HPDE6-E6E7 (cell line): ENCODE results near the gene GPX7.

Experiments
- DNase-seq: peaks from one replicate; pipeline ENCODE4 v3.0.0; 2011; ENCODE audit warnings: missing footprints; ENCODE audit errors: extremely low spot score

The GPX7 gene

GRCh38 chr1:52588027-52588426 lies 14.1 kb upstream of the GPX7 start:
- no peak for DNase-seq

DNA sequence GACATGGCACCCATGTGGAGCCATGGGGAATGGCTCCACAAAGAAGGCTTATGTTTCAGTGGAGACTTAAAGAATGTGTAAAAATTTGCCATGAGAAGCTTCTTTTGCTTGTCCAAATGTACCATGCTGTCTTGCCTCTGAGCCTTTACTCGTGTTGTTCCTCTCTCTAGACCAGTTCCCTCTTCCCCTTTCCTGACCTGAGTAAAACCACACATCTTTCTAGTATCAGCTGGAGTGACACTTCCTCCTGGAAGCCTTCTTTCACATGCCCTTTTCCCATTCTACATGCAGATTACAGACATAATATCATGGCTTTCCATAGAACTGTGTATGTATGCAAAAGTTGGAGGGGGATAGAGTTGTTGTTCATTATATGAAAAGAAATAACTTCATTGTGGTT lies 13.6 kb upstream of the GPX7 start:
- DNase-seq, result no peak

DNA sequence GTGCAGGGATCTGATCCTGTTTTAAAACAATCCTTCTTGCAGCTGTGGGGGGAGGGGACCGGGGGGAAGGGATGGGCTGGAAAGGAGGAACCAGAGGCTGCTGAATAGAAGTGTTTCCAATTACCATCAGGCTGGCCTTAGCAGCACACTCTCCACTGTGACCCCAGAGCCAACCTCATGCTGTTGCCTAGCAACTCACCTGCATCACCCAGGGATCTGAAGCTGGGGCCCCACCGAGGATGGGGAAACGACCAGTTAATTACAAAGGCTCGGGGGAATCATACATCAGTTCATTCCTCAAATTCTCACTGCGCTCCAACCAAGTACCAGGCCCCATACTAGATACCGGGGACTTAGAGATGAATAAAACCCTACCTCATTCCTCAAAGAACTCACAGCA lies 11.9 kb upstream of the GPX7 start:
- no peak for DNase-seq

GRCh38 chr1:52592637-52593323 lies 9.4 kb upstream of the GPX7 start:
- DNase-seq, result no peak

GRCh38 chr1:52593495-52593894 lies 8.7 kb upstream of the GPX7 start:
- no peak for DNase-seq

DNA sequence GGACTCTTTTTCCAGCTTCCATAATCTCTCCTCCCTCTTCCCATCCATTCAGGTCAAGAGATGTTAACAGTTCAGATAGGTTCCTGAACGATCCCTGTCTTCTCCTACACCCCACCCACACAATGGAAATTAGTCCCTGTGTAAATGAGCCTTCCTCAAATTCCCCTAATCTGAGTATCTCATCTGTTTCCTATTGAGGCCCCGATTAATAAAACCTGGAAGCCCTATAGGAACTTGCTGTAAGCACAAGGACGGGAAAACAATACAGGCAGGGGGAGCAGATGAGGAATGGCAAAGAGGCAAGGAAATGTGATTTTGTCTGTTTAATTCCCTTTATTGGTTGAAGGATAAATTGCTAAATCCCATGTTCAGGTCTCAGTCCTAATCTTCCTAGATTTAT lies 7.1 kb upstream of the GPX7 start:
- no peak for DNase-seq

GRCh38 chr1:52597912-52598311 lies 4.3 kb upstream of the GPX7 start:
- DNase-seq, result no peak

GRCh38 chr1:52598729-52599128 lies 3.4 kb upstream of the GPX7 start:
- no peak for DNase-seq

GRCh38 chr1:52599236-52599635 lies 2.9 kb upstream of the GPX7 start:
- no peak for DNase-seq

GRCh38 chr1:52600533-52601179 lies 1.5 kb upstream of the GPX7 start:
- no peak for DNase-seq

GRCh38 chr1:52601519-52601918 lies 652 bp upstream of the GPX7 start:
- DNase-seq, result no peak

GRCh38 chr1:52602856-52603600 lies 857 bp downstream of the GPX7 start:
- DNase-seq, result no peak

DNA sequence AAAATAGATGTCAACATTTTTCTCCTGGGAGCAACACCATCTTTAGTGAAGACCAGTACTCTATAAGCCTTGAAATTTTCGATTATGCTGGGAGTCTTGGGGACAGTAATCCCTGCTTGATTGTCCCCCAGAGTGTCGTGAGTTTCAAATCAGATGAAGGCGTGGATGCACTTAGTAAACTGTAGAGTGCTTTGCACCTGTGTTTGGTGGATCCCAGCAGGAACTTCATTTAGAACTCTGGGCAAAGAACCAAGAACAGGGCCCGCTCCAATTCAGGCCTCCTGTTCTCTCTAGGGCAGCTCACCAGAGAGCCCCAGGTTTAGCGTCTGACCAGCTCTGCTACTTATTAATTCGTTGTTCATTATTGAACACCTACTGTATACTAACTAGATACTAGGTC lies 1.5 kb downstream of the GPX7 start:
- no peak for DNase-seq

DNA sequence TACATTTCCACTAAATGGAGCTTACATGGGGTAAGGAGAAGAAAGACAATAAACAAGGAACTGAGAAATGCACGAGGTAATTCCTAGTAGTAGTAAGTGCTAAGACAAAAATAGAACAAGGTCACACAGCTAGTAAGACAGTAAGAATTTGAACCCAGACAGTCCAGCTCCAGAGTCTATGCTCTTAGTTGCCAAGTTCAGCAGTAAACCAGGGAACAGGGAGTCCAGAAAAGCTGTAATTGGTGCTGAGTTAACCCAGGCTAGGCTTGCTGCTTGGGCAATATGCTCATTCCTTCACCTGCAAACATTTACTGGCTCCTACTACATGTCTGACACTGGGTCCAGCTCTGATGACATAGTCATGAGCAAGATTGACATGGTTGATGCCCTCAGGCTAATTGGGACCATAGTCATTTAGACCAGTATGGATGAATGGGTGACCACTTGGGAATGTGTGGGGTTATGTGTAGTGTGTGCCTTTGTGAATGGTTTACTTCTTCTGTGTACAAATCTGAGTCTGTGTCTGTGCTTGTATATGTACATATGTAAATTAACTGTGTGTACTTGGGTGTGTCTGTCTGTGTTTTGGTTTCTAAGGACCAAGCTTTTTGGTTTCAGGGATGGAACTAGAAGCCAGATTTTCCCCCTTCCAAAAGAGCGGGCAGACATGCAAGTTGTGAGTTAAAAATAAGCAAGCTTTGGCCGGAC lies 2.0 kb downstream of the GPX7 start:
- no peak for DNase-seq

- no peak for DNase-seq
Measured at GRCh38 chr1:52613636-52614373, 11.6 kb downstream of the GPX7 start.

DNA sequence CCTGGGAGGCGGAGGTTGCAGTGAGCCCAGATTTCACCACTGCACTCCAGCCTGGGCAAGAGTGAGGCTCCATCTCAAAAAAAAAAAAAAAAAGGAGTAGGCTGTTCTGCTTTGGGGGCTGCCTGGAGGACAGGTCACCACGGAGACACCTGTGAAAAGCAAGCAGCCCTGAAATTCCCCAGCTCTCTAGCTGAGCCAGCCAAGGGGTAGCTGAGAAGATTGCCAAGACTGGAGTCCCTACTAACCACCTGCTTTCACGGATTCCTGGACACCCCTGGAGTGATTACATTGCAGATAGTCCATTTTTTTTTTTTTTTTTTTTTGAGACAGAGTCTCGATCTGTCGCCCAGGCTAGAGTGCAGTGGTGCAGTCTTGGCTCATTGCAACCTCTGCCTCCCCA lies 12.5 kb downstream of the GPX7 start:
- no peak for DNase-seq

DNA sequence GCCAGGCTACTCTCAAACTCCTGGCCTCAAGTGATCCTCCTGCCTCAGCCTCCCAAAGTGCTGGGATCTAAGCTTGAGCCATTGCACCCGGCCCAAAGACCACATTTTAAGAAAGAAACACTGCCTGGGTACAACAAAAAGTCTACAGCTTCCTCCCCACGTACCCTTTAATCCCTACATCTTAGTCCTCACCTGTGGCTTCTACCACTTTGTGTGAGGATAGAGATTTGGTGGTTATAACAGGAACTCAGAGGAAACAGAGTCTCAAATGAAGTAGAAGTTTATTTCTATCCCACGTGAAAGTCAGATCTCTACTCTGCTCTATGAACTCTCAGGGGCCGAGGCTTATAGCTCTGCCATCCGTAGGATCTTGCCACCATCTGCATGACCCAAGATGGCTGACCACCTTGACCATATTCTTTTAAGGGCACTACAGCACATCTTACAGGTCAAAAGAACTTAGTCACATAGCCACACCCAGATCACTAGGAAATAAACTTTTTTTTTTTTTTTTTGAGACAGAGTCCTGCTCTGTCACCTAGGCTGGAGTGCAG lies 13.4 kb downstream of the GPX7 start:
- DNase-seq, result no peak

GRCh38 chr1:52621950-52622349 lies 19.8 kb downstream of the GPX7 start:
- no peak for DNase-seq

- DNase-seq, result no peak
Measured at GRCh38 chr1:52623812-52624211, 21.6 kb downstream of the GPX7 start.

DNA sequence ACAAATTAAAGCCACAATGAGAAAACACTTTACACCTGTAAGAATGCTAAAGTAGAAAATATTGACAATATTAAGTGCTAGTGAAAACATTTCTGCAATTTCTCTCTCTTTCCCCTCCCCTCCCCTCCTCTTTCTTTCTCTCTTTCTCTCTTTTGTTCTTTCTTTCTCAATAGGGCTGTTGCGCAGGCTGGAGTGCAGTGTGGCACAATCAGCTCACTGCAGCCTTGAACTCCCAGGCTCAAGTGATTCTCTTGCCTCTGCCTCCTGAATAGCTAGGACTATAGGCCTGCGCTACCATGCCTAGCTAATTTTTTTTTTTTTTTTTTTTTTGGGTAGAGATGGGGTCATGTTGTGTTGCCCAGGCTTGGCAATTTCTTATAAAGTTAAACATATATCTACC lies 24.9 kb downstream of the GPX7 start:
- no peak for DNase-seq

DNA sequence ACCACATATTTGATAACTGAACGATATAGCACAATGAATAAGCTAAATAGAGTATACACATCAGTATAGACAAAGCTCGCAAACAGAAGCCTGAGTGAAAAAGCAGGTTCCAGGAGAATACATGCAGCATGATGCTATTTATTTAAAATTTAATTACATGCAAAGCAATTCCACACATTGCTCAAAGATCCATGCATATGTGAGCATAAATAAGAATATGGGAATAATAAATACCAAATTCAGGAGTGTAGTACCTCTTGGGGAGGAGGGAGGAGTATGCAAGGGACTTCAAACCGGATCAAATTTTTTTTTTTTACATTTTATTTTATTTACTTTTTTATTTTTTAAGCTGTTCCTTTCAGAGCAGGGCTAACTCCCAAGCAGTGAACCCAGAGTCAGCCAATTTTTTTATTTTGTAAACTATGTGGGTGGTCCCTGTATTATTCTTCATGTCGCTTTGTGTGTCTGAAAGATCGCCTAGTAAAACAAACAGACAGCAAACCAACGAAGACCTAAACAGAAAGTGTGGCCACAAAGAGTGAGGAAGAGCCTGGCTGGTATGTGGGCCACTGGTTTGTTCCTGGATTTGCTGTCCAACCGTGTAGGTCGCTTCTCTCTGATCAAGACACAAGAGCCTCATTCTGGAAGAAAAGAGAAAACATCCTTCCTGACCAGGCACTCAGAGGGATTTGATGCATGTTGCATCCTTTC lies 26.6 kb downstream of the GPX7 start:
- DNase-seq, result no peak
